Ovary (tissue), 9 donors: Measurements from ENCODE around the gene SYT15. TPM values are rescaled to one million over a fixed set of nuclear protein-coding genes. Genes with fewer than 3 reads are reported as not detected.
"Not testable (repeated sequence)": the region's sequence is repeated elsewhere in the genome, so short reads cannot be mapped to it uniquely, and the experiment has no call there.

Experiments
- DNase-seq, 5 donors: peaks; one replicate each; pipeline ENCODE4 v3.0.0-alpha.2; 2019 to 2020
- H3K27ac ChIP-seq, 2 donors: fragments of 200-600 bp; one replicate each; pipeline versions ENCODE4 v1.5.1 to v1.8.0; 2019 to 2022
- H3K27me3 ChIP-seq: fragments of 200-600 bp; one replicate; pipeline ENCODE4 v1.8.0; 2022
- H3K36me3 ChIP-seq: fragments of 200-600 bp; sonication (generic); one replicate; pipeline ENCODE4 v1.5.1; 2019
- H3K4me1 ChIP-seq: one replicate; pipeline ENCODE4 v1.8.1; 2013; ENCODE audit warnings: mild to moderate bottlenecking, moderate library complexity; ENCODE audit not compliant: insufficient read depth
- H3K4me3 ChIP-seq: fragments of 200-600 bp; sonication (generic); one replicate; pipeline ENCODE4 v1.5.1; 2017
- H3K9me3 ChIP-seq, 2 donors: fragments of 200-600 bp in 1 of 2; sonication (generic) in 1 of 2; one replicate each; pipeline versions ENCODE4 v1.5.1 to v1.8.1; 2013 to 2019; ENCODE audit warnings: mild to moderate bottlenecking in 1 of 2, moderate library complexity in 1 of 2
- WGBS, 3 donors: extraction: QIAGEN DNeasy Blood & Tissue Kit in 1 of 3; methylation state at CpG; one replicate each; pipeline versions ENCODE4 v1.1.5 to v1.1.7; 2013 to 2017; 5-methylcytosine and 5-hydroxymethylcytosine counted together
- intact Hi-C, 4 donors: fragments of 100-400 bp; cut with DNase I; formaldehyde crosslinking; loops; one replicate each; pipeline versions ENCODE4 v1.11.0 to v1.15.1; 2022 to 2023
- polyA plus RNA-seq, 2 donors: library from polyadenylated mRNA; stranded (reverse); fragments of 200-250 nt in 1 of 2; fragments of 350-450 nt in 1 of 2; fragmentation: Illumina TruSeq in 1 of 2; extraction: RNeasy Lipid Tissue Mini Kit (QIAGEN cat#74804) in 1 of 2; gene quantifications; one replicate each; pipeline ENCODE4 v1.2.3, GENCODE V29; 2013 to 2014
- total RNA-seq, 7 donors: library from RNA; depleted of rRNA in 2 of 7; stranded (reverse); fragments of >200 nt in 2 of 7; fragmentation: NEBNext Ultra II Directional in 3 of 7; extraction: Animal tissue kit (Norgen Biotek cat#: 25700) in 3 of 7; gene quantifications; one replicate each; pipeline versions ENCODE4 v1.1.0 to v1.2.4, GENCODE V29; 2016 to 2023
- donor health status: DM: no; HTN: no; CAD: no; lungs with moderate emphysema.
- donor health status: DM: no; HTN: no; CAD: no.
- donor health status: Bipolar disorder and iron deficiency.
- donor health status: DM: yes; HTN: yes; CAD: no.
- donor health status: DM: no; HTN: no; CAD: no.
- donor health status: DM: yes; HTN: yes; CAD: no.

The SYT15 gene
- total and polyA plus RNA-seq, 9 donors: 0.24 to 5.3 (median 3.2) TPM

DNA sequence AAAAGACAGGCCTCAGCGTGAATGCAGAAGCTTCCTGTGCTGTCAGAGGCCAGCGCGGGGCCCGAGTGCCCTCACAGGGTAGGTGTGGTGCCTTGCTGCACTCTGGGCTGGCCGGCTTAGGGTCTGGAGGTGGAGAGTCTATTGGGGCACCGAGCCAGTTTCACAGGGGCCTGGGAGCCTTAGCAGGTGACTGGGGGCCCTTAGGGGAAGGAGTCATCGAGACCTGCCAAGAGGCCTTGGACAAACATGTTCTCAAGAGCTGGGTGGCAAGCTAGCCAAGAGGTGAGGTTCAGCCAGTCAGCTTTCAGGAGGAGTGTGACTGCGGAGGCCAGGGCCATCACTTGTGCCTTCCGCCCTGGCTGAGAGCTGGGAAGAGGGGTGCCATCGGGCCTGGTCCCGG, 3.6 kb downstream of the SYT15 start:
- DNase-seq, H3K9me3 ChIP-seq, H3K4me3 ChIP-seq, H3K4me1 ChIP-seq, H3K27ac ChIP-seq, H3K27me3 ChIP-seq, intact Hi-C loops, H3K36me3 ChIP-seq: not testable (repeated sequence)
- 68% methylated on average over 2 of the region's 11 CpGs; no CpG with 5 or more reads in 2 of the 3 donors for WGBS, 3 donors

DNA sequence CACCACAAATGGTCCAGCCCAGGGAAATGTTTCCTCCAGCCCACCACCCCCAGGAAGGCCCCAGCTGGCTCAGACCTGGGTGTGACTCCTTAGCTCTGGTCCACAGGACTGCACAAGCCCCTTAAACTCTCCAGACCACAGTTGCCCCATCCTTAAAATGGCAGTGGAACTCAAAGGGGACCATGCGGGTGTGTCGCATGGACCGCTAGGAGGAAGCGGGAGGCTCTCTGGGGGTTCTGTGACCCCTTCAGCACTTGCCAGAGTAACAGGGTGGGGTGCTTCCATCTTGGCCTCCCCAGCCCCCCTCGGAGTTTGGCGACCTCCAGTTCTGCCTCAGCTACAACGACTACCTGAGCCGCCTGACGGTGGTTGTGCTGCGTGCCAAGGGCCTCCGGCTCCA, 5.3 kb downstream of the SYT15 start:
- H3K4me1 ChIP-seq, H3K4me3 ChIP-seq, intact Hi-C loops, H3K9me3 ChIP-seq, H3K36me3 ChIP-seq, DNase-seq, H3K27ac ChIP-seq, H3K27me3 ChIP-seq: not testable (repeated sequence)
- WGBS, 3 donors: 79 to 89% (median 88%) methylated on average over 4 to 7 of the region's 11 CpGs

DNA sequence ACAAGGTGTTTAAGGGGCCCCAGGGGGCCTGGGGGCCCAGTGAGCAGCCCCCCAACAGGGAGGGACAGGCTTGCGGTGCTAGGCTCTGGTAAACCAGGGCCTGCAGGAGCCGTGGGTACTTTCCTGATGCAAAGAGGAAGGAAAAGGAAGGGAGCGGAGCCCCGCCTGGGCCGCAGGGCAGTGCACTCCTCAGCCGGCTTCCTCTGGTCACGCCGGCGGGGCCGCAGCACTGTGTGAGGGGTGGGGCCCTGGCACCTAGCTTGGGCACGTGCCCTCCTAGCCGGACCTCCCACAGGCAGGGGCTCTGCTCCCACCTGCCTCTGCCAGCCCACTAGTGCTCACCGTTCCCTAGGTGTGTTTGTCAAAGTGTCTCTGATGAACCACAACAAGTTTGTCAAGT, 6.3 kb downstream of the SYT15 start:
- intact Hi-C loops, DNase-seq, H3K4me3 ChIP-seq, H3K4me1 ChIP-seq, H3K27ac ChIP-seq, H3K9me3 ChIP-seq, H3K27me3 ChIP-seq, H3K36me3 ChIP-seq: not testable (repeated sequence)
- no CpG with 5 or more reads among the region's 13 CpGs for WGBS, 3 donors

DNA sequence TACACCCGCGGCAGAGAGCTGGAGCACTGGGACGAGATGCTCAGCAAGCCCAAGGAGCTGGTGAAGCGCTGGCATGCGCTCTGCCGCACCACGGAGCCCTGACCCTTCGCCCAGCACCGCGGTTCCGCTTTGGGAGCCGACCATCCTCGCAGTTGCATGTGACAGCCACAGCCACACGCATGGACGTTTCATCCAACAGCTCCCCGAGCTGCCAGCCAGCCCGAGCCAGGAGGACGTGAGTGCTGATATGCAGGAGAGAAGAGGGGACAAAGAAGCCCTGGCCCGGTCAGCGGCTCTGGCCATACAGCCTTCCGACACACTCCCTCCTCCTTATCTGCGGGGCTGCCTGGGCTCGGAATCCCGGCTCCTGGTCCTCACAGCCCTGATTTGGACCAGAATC, 8.6 kb downstream of the SYT15 start:
- no CpG with 5 or more reads among the region's 24 CpGs for WGBS, 3 donors
- intact Hi-C loops, H3K36me3 ChIP-seq, H3K4me1 ChIP-seq, H3K27me3 ChIP-seq, H3K27ac ChIP-seq, H3K9me3 ChIP-seq, DNase-seq, H3K4me3 ChIP-seq: not testable (repeated sequence)

DNA sequence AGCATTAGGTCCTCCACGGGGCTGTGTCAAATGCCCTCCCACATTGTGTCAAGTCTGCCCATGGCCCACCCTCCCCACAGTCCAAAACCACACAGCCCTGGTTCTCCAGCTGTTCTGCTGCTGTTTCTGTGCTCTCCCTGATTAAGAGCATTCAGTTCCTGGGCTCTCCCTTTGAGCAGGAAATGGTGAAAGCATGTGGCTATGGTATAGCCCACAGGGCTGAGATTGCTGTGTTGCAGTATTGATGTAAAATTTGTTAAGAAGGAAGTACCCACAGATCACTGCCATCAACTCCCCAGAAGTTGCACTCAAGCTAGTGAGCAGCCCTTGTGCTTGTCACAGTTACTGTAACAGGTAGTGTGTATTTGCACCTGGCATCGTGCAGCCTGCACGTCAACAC, 9.3 kb downstream of the SYT15 start:
- H3K27me3 ChIP-seq, DNase-seq, H3K27ac ChIP-seq, intact Hi-C loops, H3K36me3 ChIP-seq, H3K4me3 ChIP-seq, H3K9me3 ChIP-seq, H3K4me1 ChIP-seq: not testable (repeated sequence)
- WGBS, 3 donors: no CpG with 5 or more reads among the region's 3 CpGs

DNA sequence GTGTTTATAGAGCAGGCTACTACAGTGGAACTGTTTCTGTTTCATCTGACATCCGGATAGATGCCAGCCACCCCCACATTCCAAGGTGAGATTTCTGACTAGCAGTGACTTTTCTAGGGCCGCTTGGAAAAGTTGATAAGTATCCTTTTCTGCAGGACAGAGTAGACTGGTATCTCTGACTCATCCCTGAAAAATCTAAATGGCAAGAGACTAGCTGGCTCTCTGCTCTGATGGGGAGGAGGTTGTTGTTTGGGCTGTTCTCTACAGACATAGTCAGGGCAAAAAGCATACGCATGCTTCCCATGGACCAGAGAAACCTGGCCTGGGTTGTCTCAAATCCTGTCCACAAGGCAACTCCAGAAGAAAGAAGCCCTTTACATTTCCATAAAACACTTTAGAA, 10.7 kb downstream of the SYT15 start:
- H3K9me3 ChIP-seq, H3K4me3 ChIP-seq, H3K27me3 ChIP-seq, intact Hi-C loops, H3K27ac ChIP-seq, H3K4me1 ChIP-seq, H3K36me3 ChIP-seq, DNase-seq: not testable (repeated sequence)
- no CpG with 5 or more reads among the region's 3 CpGs for WGBS, 3 donors

DNA sequence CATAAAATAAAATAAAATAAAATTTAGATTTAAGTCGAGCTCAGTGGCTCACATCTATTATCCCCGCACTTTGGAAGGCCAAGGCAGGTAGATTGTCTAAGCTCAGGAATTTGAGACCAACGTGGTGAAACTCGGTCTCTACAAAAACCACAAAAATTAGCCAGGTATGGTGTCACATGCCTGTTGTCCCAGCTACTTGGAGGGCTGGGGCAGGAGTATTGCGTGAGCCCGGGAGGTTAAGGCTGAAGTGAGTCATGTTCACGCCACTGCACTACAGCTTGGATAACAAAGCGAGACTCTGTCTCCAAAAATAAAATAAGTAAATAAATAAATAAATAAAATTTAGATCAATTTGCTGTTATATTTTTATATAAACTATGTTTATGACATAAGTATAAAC, 12.1 kb downstream of the SYT15 start:
- H3K27ac ChIP-seq, H3K4me3 ChIP-seq, H3K9me3 ChIP-seq, H3K4me1 ChIP-seq, intact Hi-C loops, DNase-seq, H3K36me3 ChIP-seq, H3K27me3 ChIP-seq: not testable (repeated sequence)
- WGBS, 3 donors: 86% methylated on average over 1 of the region's 8 CpGs; no CpG with 5 or more reads in 2 of the 3 donors

DNA sequence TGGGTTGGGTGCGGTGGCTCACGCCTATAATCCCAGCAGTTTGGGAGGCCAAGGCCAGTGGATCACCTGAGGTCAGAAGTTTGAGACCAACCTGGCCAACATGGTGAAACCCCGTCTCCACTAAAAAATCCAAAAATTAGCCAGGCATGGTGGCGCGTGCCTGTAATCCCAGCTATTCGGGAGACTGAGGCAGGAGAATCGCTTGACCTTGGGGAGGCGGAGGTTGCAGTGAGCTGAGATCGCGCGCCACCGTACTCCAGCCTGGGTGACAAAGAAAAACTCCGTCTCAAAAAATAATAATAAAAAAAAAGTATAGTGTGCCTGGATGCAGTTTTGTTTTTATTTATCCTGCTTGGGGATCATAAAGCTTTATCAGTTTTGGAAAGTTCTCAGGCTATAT, 14.4 kb downstream of the SYT15 start:
- DNase-seq: not testable (repeated sequence)
- WGBS, 3 donors: 94 to 97% (median 95%) methylated on average over 13 of the region's 13 CpGs

DNA sequence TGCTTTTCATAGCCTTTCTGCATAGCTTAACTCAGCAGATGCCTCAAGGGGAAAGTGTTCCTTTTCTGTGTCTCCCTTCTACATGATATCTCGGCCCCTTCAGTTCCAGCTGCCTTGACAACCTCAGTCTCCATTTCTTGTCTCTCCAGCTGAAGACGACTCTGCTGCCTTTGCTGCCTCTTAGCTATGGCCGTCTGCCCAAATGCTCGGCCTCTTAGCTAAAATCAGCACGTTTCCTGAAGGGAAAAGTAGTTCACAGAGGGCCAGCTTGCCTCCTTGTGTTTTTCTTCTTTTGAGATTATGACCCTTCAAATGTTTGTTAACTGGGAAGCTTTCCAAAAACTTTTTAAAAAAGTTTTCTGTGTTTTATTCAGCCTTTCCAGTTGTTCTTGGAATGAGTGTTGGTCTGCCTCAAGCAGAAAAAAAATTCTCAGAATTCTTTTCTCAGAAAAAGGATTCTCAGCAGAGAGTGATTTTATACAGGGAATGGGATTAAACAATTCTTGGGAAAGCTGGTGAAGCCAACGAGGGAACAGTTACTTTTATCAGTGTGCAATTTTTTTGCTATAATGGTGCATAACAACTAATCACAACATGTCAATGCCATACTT, 15.6 kb downstream of the SYT15 start:
- H3K4me1 ChIP-seq, H3K4me3 ChIP-seq, intact Hi-C loops, H3K9me3 ChIP-seq, DNase-seq, H3K36me3 ChIP-seq, H3K27me3 ChIP-seq, H3K27ac ChIP-seq: not testable (repeated sequence)
- WGBS, 3 donors: 0 to 2% (median 0%) methylated on average over 5 of the region's 6 CpGs

More for the DNA sequence above, 14.4 kb downstream of the SYT15 start:
- H3K4me3 ChIP-seq, H3K27me3 ChIP-seq, H3K4me1 ChIP-seq, H3K9me3 ChIP-seq, H3K27ac ChIP-seq, intact Hi-C loops, H3K36me3 ChIP-seq: not testable (repeated sequence)

DNA sequence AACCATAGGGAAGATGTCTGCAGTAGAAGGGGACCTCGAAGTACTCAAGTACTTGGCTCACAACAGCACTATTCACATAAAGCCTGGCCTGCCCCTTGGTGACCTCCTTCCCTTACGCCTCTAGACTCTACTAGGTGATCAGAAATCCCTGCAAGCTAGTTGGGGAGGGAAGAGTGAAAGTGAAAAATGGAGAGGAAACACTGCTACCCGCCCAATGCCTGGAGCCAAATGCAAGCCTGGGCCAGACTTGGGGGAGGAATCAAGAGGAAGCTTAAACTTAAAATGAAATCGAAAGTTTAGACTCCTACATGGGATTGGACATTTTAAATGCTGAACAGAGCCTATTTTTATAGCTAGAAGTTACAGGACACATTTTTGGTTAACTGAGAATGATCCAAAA, 17.6 kb downstream of the SYT15 start:
- H3K4me3 ChIP-seq, H3K4me1 ChIP-seq, intact Hi-C loops, H3K27me3 ChIP-seq, H3K27ac ChIP-seq, H3K36me3 ChIP-seq, H3K9me3 ChIP-seq: not testable (repeated sequence)
- whole genome bisulfite sequencing, 3 donors: 0 to 4% (median 0%) methylated on average over 2 of the region's 4 CpGs
- peak in 1 of 5 donors; percentile 25 for DNase-seq

DNA sequence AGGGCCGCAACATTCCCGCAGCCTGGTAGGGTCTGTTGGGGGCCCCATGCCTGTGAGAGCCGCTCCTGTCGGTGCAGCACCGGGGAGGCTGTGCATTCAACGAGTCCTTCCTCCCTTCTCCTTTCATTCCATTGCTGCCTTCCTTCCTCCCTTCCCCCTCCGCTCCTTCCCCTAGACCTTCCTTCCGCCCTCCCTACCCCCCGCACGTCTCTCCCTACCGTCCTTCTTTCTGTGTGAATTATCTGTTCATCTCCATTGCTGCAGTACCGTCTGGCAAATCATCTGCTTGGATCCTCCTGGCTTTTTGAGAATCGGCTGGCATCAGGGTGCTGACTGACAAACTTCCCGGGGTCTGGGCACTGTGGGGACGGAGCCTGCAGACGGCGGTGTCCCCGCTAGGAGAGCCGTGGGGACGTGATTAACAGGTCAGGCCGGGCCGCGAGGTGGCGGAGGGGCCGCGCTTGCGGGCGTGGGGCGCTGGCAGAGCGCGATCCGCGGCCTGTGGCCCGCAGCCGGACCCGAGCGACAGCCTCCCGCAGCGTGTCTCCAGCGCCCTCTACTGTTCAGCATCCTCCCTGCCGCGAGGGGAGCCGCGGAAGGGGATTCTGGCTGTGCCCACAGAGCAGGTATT, 18.8 kb downstream of the SYT15 start:
- WGBS, 3 donors: 0% methylated on average over 9 to 21 of the region's 44 CpGs
- peak overlapping the region; percentile 29 for H3K4me3 ChIP-seq
- H3K27ac ChIP-seq, H3K36me3 ChIP-seq, H3K4me1 ChIP-seq, H3K9me3 ChIP-seq, H3K27me3 ChIP-seq, intact Hi-C loops: not testable (repeated sequence)
- peak in 3 of 5 donors; percentile 14 to 49 (median 34) for DNase-seq

DNA sequence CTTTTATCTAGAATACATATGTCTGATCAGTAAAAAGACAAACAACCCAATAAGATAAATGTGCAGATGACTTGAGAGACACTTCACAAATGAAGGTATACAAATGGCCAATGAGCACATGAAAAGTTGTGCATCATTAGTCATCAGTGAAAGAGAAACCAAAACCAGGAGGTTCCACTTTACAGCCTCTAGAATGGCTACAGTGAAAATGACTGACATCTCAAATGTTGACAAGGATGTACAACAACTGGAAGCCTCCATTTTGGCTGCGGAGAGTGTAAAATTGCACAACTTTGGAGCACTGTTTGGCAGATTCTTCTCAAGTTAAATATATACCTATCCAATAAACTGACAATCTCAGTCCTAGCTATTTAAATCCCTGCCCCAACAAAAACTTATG, 21.6 kb downstream of the SYT15 start:
- H3K4me3 ChIP-seq, H3K9me3 ChIP-seq, H3K27me3 ChIP-seq, H3K36me3 ChIP-seq, H3K27ac ChIP-seq, intact Hi-C loops, H3K4me1 ChIP-seq, DNase-seq: not testable (repeated sequence)
- 0 to 100% (median 87%) methylated on average over 1 of the region's 1 CpG for WGBS, 3 donors
